HEK293 (cell line): ENCODE data around the gene CD82.

Source experiments
- ATF2 ChIP-seq: fragments of 450-650 bp; formaldehyde crosslinking; IDR thresholded peaks from 2 replicates; pipeline ENCODE4 v1.5.1; 2016; ENCODE audit warnings: missing biosample characterization, missing genetic modification characterization, low read depth
- BCL11A ChIP-seq: fragments of 450-650 bp; formaldehyde crosslinking; IDR thresholded peaks from 2 replicates; pipeline ENCODE4 v1.5.1; 2016; ENCODE audit warnings: low read depth, missing biosample characterization, missing genetic modification characterization
- BCL11B ChIP-seq: fragments of 450-650 bp; formaldehyde crosslinking; IDR thresholded peaks from 2 replicates; pipeline ENCODE4 v1.5.1; 2016; ENCODE audit warnings: low read depth, missing biosample characterization, missing genetic modification characterization
- FEZF1 ChIP-seq: fragments of 450-650 bp; formaldehyde crosslinking; IDR thresholded peaks from 2 replicates; pipeline ENCODE4 v1.5.1; 2016; ENCODE audit warnings: missing biosample characterization, missing genetic modification characterization
- GLIS2 ChIP-seq: fragments of 450-650 bp; formaldehyde crosslinking; IDR thresholded peaks from 2 replicates; pipeline ENCODE4 v1.5.1; 2016; ENCODE audit warnings: missing biosample characterization, missing genetic modification characterization
- HOXA7 ChIP-seq: sonication (generic); formaldehyde crosslinking; IDR thresholded peaks from 2 replicates; pipeline ENCODE4 v1.8.1; 2022; ENCODE audit warnings: missing genetic modification reagents, borderline replicate concordance
- INSM2 ChIP-seq: fragments of 450-650 bp; formaldehyde crosslinking; IDR thresholded peaks from 2 replicates; pipeline ENCODE4 v1.5.1; 2016; ENCODE audit warnings: missing biosample characterization, missing genetic modification characterization
- SP3 ChIP-seq: fragments of 450-650 bp; formaldehyde crosslinking; IDR thresholded peaks from 2 replicates; pipeline ENCODE4 v1.5.1; 2016; ENCODE audit warnings: missing biosample characterization, missing genetic modification characterization
- ZBTB17 ChIP-seq: fragments of 450-650 bp; formaldehyde crosslinking; IDR thresholded peaks from 2 replicates; pipeline ENCODE4 v1.5.1; 2016; ENCODE audit warnings: missing biosample characterization, missing genetic modification characterization
- ZBTB21 ChIP-seq: fragments of 450-650 bp; formaldehyde crosslinking; IDR thresholded peaks from 2 replicates; pipeline ENCODE4 v1.5.1; 2017; ENCODE audit warnings: missing biosample characterization, missing genetic modification characterization
- ZBTB48 ChIP-seq: fragments of 450-650 bp; formaldehyde crosslinking; IDR thresholded peaks from 2 replicates; pipeline ENCODE4 v1.5.1; 2016; ENCODE audit warnings: missing biosample characterization, missing genetic modification characterization
- ZBTB8A ChIP-seq: fragments of 450-650 bp; formaldehyde crosslinking; IDR thresholded peaks from 2 replicates; pipeline ENCODE4 v1.5.1; 2016; ENCODE audit warnings: missing biosample characterization, missing genetic modification characterization
- ZFP69B ChIP-seq: fragments of 450-650 bp; formaldehyde crosslinking; IDR thresholded peaks from 2 replicates; pipeline ENCODE4 v1.5.1; 2016; ENCODE audit warnings: missing biosample characterization, missing genetic modification characterization
- ZIC2 ChIP-seq: fragments of 450-650 bp; formaldehyde crosslinking; IDR thresholded peaks from 2 replicates; pipeline ENCODE4 v1.5.1; 2016; ENCODE audit warnings: missing biosample characterization, missing genetic modification characterization
- ZNF10 ChIP-seq: fragments of 450-650 bp; formaldehyde crosslinking; IDR thresholded peaks from 2 replicates; pipeline ENCODE4 v1.5.1; 2017; ENCODE audit warnings: missing biosample characterization, missing genetic modification characterization
- ZNF221 ChIP-seq: fragments of 450-650 bp; formaldehyde crosslinking; IDR thresholded peaks from 2 replicates; pipeline ENCODE4 v1.5.1; 2017; ENCODE audit warnings: missing biosample characterization, missing genetic modification characterization, borderline replicate concordance
- ZNF266 ChIP-seq: fragments of 450-650 bp; formaldehyde crosslinking; IDR thresholded peaks from 2 replicates; pipeline ENCODE4 v1.5.1; 2016; ENCODE audit warnings: missing biosample characterization, missing genetic modification characterization, low read depth
- ZNF274 ChIP-seq, 2 experiments: fragments of 200-500 bp in 1 of 2; fragments of 450-650 bp in 1 of 2; sonication (Bioruptor generic) in 1 of 2; formaldehyde crosslinking in 1 of 2; IDR thresholded peaks; 2 replicates each; pipeline versions ENCODE4 v1.5.1 to v1.6.1; 2014 to 2016; ENCODE audit warnings: borderline replicate concordance in 1 of 2, inconsistent platforms in 1 of 2, low read length in 1 of 2, missing biosample characterization in 1 of 2, missing genetic modification characterization in 1 of 2
- ZNF391 ChIP-seq: fragments of 450-650 bp; formaldehyde crosslinking; IDR thresholded peaks from 2 replicates; pipeline ENCODE4 v1.5.1; 2016; ENCODE audit warnings: low read depth, missing biosample characterization, missing genetic modification characterization, borderline replicate concordance
- ZNF394 ChIP-seq: fragments of 450-650 bp; formaldehyde crosslinking; IDR thresholded peaks from 2 replicates; pipeline ENCODE4 v1.5.1; 2016; ENCODE audit warnings: missing biosample characterization, missing genetic modification characterization, mild to moderate bottlenecking, moderate library complexity, borderline replicate concordance
- ZNF426 ChIP-seq: fragments of 450-650 bp; formaldehyde crosslinking; IDR thresholded peaks from 2 replicates; pipeline ENCODE4 v1.5.1; 2017; ENCODE audit warnings: missing biosample characterization, missing genetic modification characterization, mild to moderate bottlenecking, inconsistent platforms, moderate library complexity
- ZNF48 ChIP-seq: fragments of 450-650 bp; formaldehyde crosslinking; IDR thresholded peaks from 2 replicates; pipeline ENCODE4 v1.5.1; 2016; ENCODE audit warnings: missing biosample characterization, missing genetic modification characterization
- ZNF518A ChIP-seq: fragments of 450-650 bp; formaldehyde crosslinking; conservative IDR thresholded peaks from 2 replicates; pipeline ENCODE4 v1.5.1; 2016; ENCODE audit warnings: low read depth, missing biosample characterization, missing genetic modification characterization
- ZNF561 ChIP-seq: fragments of 450-650 bp; IDR thresholded peaks from 2 replicates; pipeline ENCODE4 v1.5.1; 2018; ENCODE audit warnings: missing biosample characterization, missing genetic modification characterization, borderline replicate concordance
- ZNF580 ChIP-seq: fragments of 450-650 bp; formaldehyde crosslinking; IDR thresholded peaks from 2 replicates; pipeline ENCODE4 v1.5.1; 2016; ENCODE audit warnings: missing biosample characterization, missing genetic modification characterization
- ZNF585B ChIP-seq: fragments of 450-650 bp; formaldehyde crosslinking; IDR thresholded peaks from 2 replicates; pipeline ENCODE4 v1.5.1; 2016; ENCODE audit warnings: missing biosample characterization, missing genetic modification characterization
- ZNF664 ChIP-seq: fragments of 450-650 bp; formaldehyde crosslinking; IDR thresholded peaks from 2 replicates; pipeline ENCODE4 v1.5.1; 2016; ENCODE audit warnings: missing biosample characterization, missing genetic modification characterization
- ZNF670 ChIP-seq: fragments of 450-650 bp; formaldehyde crosslinking; IDR thresholded peaks from 2 replicates; pipeline ENCODE4 v1.5.1; 2016; ENCODE audit warnings: missing biosample characterization, missing genetic modification characterization, low read depth
- ZNF677 ChIP-seq: fragments of 450-650 bp; IDR thresholded peaks from 2 replicates; pipeline ENCODE4 v1.5.0; 2018; ENCODE audit warnings: missing biosample characterization, mild to moderate bottlenecking, missing genetic modification characterization, moderate library complexity
- ZSCAN4 ChIP-seq: fragments of 450-650 bp; formaldehyde crosslinking; IDR thresholded peaks from 2 replicates; pipeline ENCODE4 v1.5.1; 2017; ENCODE audit warnings: missing biosample characterization, missing genetic modification characterization

Gene CD82

GRCh38 chr11:44634401-44635281 lies 69.2 kb downstream of the CD82 start (continued):
- TF ChIP-seq ZNF518A (tag by site-specific recombination), result no peak
- no peak for TF ChIP-seq ZBTB8A (tag by site-specific recombination)
- TF ChIP-seq ZNF561 (tag by site-specific recombination), result no peak
- no peak for TF ChIP-seq ZNF274 (IDR thresholded peaks at IDR 0.05; ENCODE audit: low read length)
- no peak for TF ChIP-seq ZNF274 (tag by site-specific recombination; IDR thresholded peaks at IDR 0.05; ENCODE audit: borderline replicate concordance)
- TF ChIP-seq ZBTB17 (tag by site-specific recombination), result peak; percentile 7; the same call in 1 of the 2 replicates
- no peak for TF ChIP-seq ZNF664 (tag by site-specific recombination)
- peak; percentile 96 for TF ChIP-seq ATF2 (tag by site-specific recombination)
- TF ChIP-seq ZNF670 (tag by site-specific recombination), result no peak
- no peak for TF ChIP-seq ZNF677 (tag by site-specific recombination)
- peak; percentile 76 for TF ChIP-seq SP3 (tag by site-specific recombination)
- no peak for TF ChIP-seq ZNF426 (tag by site-specific recombination)
- no peak for TF ChIP-seq ZNF391
- TF ChIP-seq ZNF221 (tag by site-specific recombination), result no peak
- peak; percentile 61; the same call in 1 of the 2 replicates for TF ChIP-seq ZNF10 (tag by site-specific recombination)
- TF ChIP-seq INSM2 (tag by site-specific recombination), result peak; percentile 56; the same call in 1 of the 2 replicates
- TF ChIP-seq ZFP69B, result peak; percentile 70; the same call in 1 of the 2 replicates
- peak; percentile 87 for TF ChIP-seq GLIS2 (tag by site-specific recombination)
- no peak for TF ChIP-seq ZNF580 (tag by site-specific recombination)
- no peak for TF ChIP-seq ZNF585B (tag by site-specific recombination)
- TF ChIP-seq ZBTB48 (tag by site-specific recombination), result 0 out of 2 replicates have a peak, but pooled peaks have one; percentile 43
- TF ChIP-seq ZSCAN4 (tag by site-specific recombination), result no peak
- peak; percentile 89; the same call in 1 of the 2 replicates for TF ChIP-seq BCL11A (tag by site-specific recombination)
- TF ChIP-seq ZNF48 (tag by site-specific recombination), result no peak
- TF ChIP-seq ZNF266, result no peak
- no peak for TF ChIP-seq BCL11B (tag by site-specific recombination)
- TF ChIP-seq HOXA7 (CRISPR knock-in tag), result no peak
- peak; percentile 70 for TF ChIP-seq ZIC2
- TF ChIP-seq ZBTB21 (tag by site-specific recombination), result peak; percentile 63
- TF ChIP-seq FEZF1 (tag by site-specific recombination), result no peak
- 0 out of 2 replicates have a peak, but pooled peaks have one; percentile 30 for TF ChIP-seq ZNF394 (tag by site-specific recombination)
